Vagina (tissue), 2 donors: ENCODE measurements around the gene ADGRA3. TPM values are rescaled to one million over a fixed set of nuclear protein-coding genes. Genes with fewer than 3 reads are reported as not detected.

Experiments used
- DNase-seq, 2 donors: peaks; one replicate each; pipeline ENCODE4 v3.0.0-alpha.2; 2017; ENCODE audit errors: extremely low spot score in 2 of 2
- H3K27ac ChIP-seq: fragments of 200-600 bp; sonication (generic); one replicate; pipeline ENCODE4 v1.5.1; 2019
- H3K27me3 ChIP-seq: fragments of 200-600 bp; sonication (generic); one replicate; pipeline ENCODE4 v1.5.1; 2019
- H3K36me3 ChIP-seq, 2 donors: fragments of 200-600 bp; sonication (generic); one replicate each; pipeline ENCODE4 v1.5.1; 2017 to 2019
- H3K4me1 ChIP-seq: fragments of 200-600 bp; sonication (generic); one replicate; pipeline ENCODE4 v1.5.1; 2019
- H3K4me3 ChIP-seq, 2 donors: fragments of 200-600 bp; sonication (generic); 1 replicate in 1 of 2; 2 replicates in 1 of 2; pipeline ENCODE4 v1.5.1; 2016 to 2019
- H3K9me3 ChIP-seq: fragments of 200-600 bp; sonication (generic); one replicate; pipeline ENCODE4 v1.5.1; 2019
- CTCF ChIP-seq, 3 experiments: fragments of 450-650 bp in 2 of 3; fragments of 200-600 bp in 1 of 3; sonication (generic) in 1 of 3; IDR thresholded peaks; one replicate each; pipeline ENCODE4 v1.5.1; 2017 to 2019; ENCODE audit warnings: antibody characterized with exemption in 3 of 3, mild to moderate bottlenecking in 2 of 3, moderate library complexity in 2 of 3
- POLR2A ChIP-seq, 2 donors: fragments of 450-650 bp; IDR thresholded peaks; one replicate each; pipeline ENCODE4 v1.6.1; 2017; ENCODE audit warnings: antibody characterized with exemption in 2 of 2, mild to moderate bottlenecking in 2 of 2, moderate library complexity in 2 of 2
- POLR2AphosphoS5 ChIP-seq, 2 donors: sonication (generic); formaldehyde crosslinking; IDR thresholded peaks; one replicate each; pipeline ENCODE4 v1.9.0; 2017; ENCODE audit warnings: antibody characterized with exemption in 2 of 2, mild to moderate bottlenecking in 2 of 2, low read depth in 1 of 2; ENCODE audit not compliant: insufficient read depth in 1 of 2
- intact Hi-C: fragments of 100-400 bp; cut with DNase I; formaldehyde crosslinking; loops from one replicate; pipeline ENCODE4 v1.15.1; 2023
- total RNA-seq: library from RNA; depleted of rRNA; stranded (reverse); fragments of >200 nt; gene quantifications from one replicate; pipeline ENCODE4 v1.2.3, GENCODE V29; 2016

The ADGRA3 gene
- total RNA-seq, 1 donor from 2014 or later = 23.3 TPM

DNA sequence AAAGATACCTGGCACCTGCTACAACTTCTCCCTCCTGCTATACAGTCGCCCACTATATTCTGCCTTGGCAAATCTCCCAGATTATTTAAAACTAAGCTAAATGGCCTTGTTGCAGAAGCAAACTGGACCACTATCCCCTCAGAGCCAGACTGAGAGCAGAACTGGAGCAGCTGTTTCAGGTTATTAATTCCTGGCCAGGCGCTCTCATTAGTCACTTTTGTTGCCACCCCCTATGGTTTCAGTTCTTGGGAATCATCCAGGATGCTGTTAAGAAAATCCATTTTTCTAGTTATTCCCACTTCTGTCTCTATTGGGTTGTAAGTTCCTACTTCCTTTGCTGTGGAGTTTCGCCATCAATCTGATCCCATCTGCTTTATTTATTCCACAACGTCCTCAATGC, 30.1 kb downstream of the ADGRA3 start:
- H3K4me1 ChIP-seq = no peaks in the 10 kb centered on the region
- intact Hi-C loops = no loop called here

GRCh38 chr4:22483551-22483981, 32.3 kb downstream of the ADGRA3 start:
- no peaks in the 10 kb centered on the region for H3K4me1 ChIP-seq
- no peaks in the 10 kb centered on the region for H3K27me3 ChIP-seq
- DNase-seq = no peak
- no peak overlapping the region for H3K4me3 ChIP-seq
- H3K9me3 ChIP-seq = no peaks in the 10 kb centered on the region
- intact Hi-C loops = no loop called here
- no peaks in the 10 kb centered on the region for H3K36me3 ChIP-seq
- TF ChIP-seq POLR2AphosphoS5 (IDR thresholded peaks at IDR 0.05; ENCODE audit: insufficient read depth in 1 of 2, low read depth in 1 of 2) (no peak), CTCF (IDR thresholded peaks at IDR 0.05) (no peak), POLR2A (IDR thresholded peaks at IDR 0.05) (no peak)
- H3K27ac ChIP-seq = no peak overlapping the region

More for the DNA sequence above, 30.1 kb downstream of the ADGRA3 start:
- no peak overlapping the region for H3K27ac ChIP-seq
- H3K36me3 ChIP-seq = no peaks in the 10 kb centered on the region
- no peak overlapping the region for H3K4me3 ChIP-seq
- no peaks in the 10 kb centered on the region for H3K9me3 ChIP-seq
- TF ChIP-seq POLR2AphosphoS5 (IDR thresholded peaks at IDR 0.05; ENCODE audit: insufficient read depth in 1 of 2, low read depth in 1 of 2) (no peak), POLR2A (IDR thresholded peaks at IDR 0.05) (no peak), CTCF (IDR thresholded peaks at IDR 0.05) (no peak)
- H3K27me3 ChIP-seq = no peaks in the 10 kb centered on the region
- no peak for DNase-seq

DNA sequence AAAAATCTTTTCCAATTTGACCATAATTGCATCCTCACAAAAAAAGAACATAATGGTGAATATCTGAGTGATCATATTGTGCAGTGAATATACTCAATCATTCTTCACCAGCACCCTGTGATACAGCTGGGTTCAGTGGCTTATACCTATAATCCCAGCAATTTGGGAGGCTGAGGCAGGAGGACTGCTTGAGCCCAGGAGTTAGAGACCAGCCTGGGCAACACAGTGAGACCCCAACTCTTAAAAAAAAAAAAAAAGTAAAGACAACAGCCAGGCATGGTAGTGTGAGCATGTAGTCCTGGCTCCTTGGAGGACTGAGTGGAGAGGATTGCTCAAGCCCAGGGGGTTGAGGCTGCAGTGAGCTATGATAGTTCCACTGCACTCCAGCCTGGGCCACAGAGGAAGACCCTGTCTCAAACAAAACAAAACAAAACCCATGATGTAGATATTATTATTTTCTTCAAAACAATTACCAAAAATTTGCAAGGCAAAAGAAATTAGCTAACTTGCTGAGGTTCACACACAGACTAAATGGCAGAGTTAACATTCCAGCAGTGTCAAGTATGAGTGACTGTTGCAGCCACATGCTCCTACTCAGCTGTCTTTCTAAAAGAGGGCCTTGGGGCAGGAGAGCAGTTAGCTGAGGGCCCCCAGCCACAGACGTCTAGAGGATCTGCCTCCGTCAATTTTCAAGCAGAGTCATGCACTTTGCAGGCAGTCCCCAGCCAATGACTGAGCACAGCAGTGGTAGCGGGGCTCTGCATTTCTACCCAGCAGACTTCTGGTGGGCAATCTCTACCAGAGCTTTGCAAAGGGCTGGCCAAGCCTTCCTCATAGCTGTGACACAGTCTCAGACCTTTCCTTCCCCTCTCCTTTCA, 33.4 kb downstream of the ADGRA3 start:
- H3K4me1 ChIP-seq = no peaks in the 10 kb centered on the region
- no peak overlapping the region for H3K4me3 ChIP-seq
- no peak overlapping the region for H3K27ac ChIP-seq
- no peak for TF ChIP-seq POLR2AphosphoS5 (IDR thresholded peaks at IDR 0.05; ENCODE audit: insufficient read depth in 1 of 2, low read depth in 1 of 2)
- no peak for DNase-seq
- no peaks in the 10 kb centered on the region for H3K36me3 ChIP-seq
- intact Hi-C loops = no loop called here
- no peaks in the 10 kb centered on the region for H3K9me3 ChIP-seq
- H3K27me3 ChIP-seq = no peaks in the 10 kb centered on the region

DNA sequence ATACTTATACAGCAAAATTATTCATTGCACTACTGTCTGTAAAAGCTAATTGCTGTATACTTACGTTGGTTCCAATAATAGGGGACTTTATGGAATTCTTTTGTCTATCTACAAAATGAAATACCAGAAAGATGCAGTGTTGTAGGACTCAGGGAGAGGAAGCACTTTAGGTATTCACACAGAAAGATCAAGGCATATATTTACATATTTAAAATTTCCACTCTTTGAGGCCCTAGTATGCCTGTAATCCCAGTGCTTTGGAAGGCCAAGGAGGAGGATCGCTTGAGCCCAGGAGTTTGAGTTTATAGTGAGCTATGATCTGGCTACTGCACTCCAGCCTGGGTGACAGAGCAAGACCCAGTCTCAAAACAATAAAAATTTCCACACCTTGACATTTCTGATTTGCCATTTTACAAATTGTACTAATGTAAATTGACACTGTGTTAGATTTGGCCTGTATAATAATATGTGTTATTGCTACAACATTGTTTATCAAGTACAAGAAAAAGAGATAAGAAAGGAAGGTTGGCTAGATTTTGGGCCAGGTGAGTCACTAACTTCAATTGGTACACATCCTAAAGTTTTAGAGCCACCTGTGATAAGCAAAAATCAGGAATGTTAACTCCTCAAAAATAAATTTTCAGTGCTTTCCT, 35.1 kb downstream of the ADGRA3 start:
- H3K4me3 ChIP-seq = no peak overlapping the region
- no peak for DNase-seq
- H3K9me3 ChIP-seq = no peaks in the 10 kb centered on the region
- intact Hi-C loops = no loop called here
- no peak overlapping the region for H3K27ac ChIP-seq
- no peaks in the 10 kb centered on the region for H3K4me1 ChIP-seq
- H3K36me3 ChIP-seq = no peaks in the 10 kb centered on the region
- TF ChIP-seq CTCF (IDR thresholded peaks at IDR 0.05) = no peak
- TF ChIP-seq POLR2AphosphoS5 (IDR thresholded peaks at IDR 0.05; ENCODE audit: insufficient read depth in 1 of 2, low read depth in 1 of 2) = no peak
- TF ChIP-seq POLR2A (IDR thresholded peaks at IDR 0.05) = no peak
- H3K27me3 ChIP-seq = no peaks in the 10 kb centered on the region

GRCh38 chr4:22478426-22478825, 37.4 kb downstream of the ADGRA3 start:
- Histone ChIP-seq H3K4me1 (no peaks in the 10 kb centered on the region), H3K27me3 (no peaks in the 10 kb centered on the region)
- intact Hi-C loops = no loop called here

More at GRCh38 chr4:22478426-22478825, 37.4 kb downstream of the ADGRA3 start:
- no peak overlapping the region for H3K4me3 ChIP-seq
- H3K36me3 ChIP-seq = no peaks in the 10 kb centered on the region
- no peak overlapping the region for H3K27ac ChIP-seq
- no peak for DNase-seq
- no peaks in the 10 kb centered on the region for H3K9me3 ChIP-seq
- no peak for TF ChIP-seq POLR2AphosphoS5 (IDR thresholded peaks at IDR 0.05; ENCODE audit: insufficient read depth in 1 of 2, low read depth in 1 of 2)
- no peak for TF ChIP-seq CTCF (IDR thresholded peaks at IDR 0.05)
- TF ChIP-seq POLR2A (IDR thresholded peaks at IDR 0.05) = no peak
